H1 (cell line): ENCODE measurements around the gene DEAF1. TPM values are rescaled to one million over a fixed set of nuclear protein-coding genes. Genes with fewer than 3 reads are reported as not detected.

Experiments used
- CTCF ChIA-PET: fragments of 300-600 bp; sonication (Branson Sonifier 250); formaldehyde crosslinking; loops from one replicate; lab custom pipeline; 2021; ENCODE audit not compliant: partially characterized antibody; lab: Charles Lee
- POLR2A ChIA-PET: fragments of 300-600 bp; sonication (Branson Sonifier 250); formaldehyde crosslinking; loops from one replicate; lab custom pipeline; 2021; ENCODE audit warnings: inconsistent platforms; ENCODE audit not compliant: partially characterized antibody; lab: Charles Lee
- DNase-seq, 2 experiments: peaks; one replicate each; pipeline versions ENCODE4 v3.0.0 to v3.0.0-alpha.2; 2010 to 2022; ENCODE audit warnings: low spot score in 2 of 2, low read depth in 1 of 2, mixed read lengths in 1 of 2
- FAIRE-seq: peaks from 2 replicates; lab custom pipeline; 2011; peaks lifted over from hg19 to GRCh38; lab: Jason Lieb, UNC
- H2AFZ ChIP-seq: 2 replicates; pipeline ENCODE4 v1.8.1; 2012; ENCODE audit warnings: low read length, inconsistent platforms
- H2AK5ac ChIP-seq: 2 replicates; pipeline ENCODE4 v1.6.1; 2013; ENCODE audit warnings: low read depth, low read length
- H2BK120ac ChIP-seq: replicated peaks from 2 replicates; pipeline ENCODE3; 2013; ENCODE audit warnings: low read depth, low read length, inconsistent platforms
- H2BK12ac ChIP-seq: 2 replicates; pipeline ENCODE4 v1.6.1; 2013; ENCODE audit warnings: low read depth, low read length
- H2BK15ac ChIP-seq: 2 replicates; pipeline ENCODE4 v1.6.1; 2013; ENCODE audit warnings: low read length
- H2BK20ac ChIP-seq: 2 replicates; pipeline ENCODE4 v1.6.1; 2013; ENCODE audit warnings: low read length
- H2BK5ac ChIP-seq: 2 replicates; pipeline ENCODE4 v1.6.1; 2013; ENCODE audit warnings: low read depth, low read length
- H3K14ac ChIP-seq: 2 replicates; pipeline ENCODE4 v1.6.1; 2013; ENCODE audit warnings: inconsistent platforms; ENCODE audit not compliant: insufficient read length
- H3K18ac ChIP-seq: 2 replicates; pipeline ENCODE4 v1.6.1; 2013; ENCODE audit warnings: low read length; ENCODE audit errors: extremely low read depth
- H3K23ac ChIP-seq: 2 replicates; pipeline ENCODE4 v1.6.1; 2013; ENCODE audit warnings: inconsistent platforms; ENCODE audit not compliant: insufficient read length
- H3K23me2 ChIP-seq: 2 replicates; pipeline ENCODE4 v1.6.1; 2013; ENCODE audit warnings: low read depth, low read length
- H3K27ac ChIP-seq: 2 replicates; pipeline ENCODE4 v1.6.1; 2011; ENCODE audit warnings: low read depth, low read length, inconsistent platforms
- H3K27me3 ChIP-seq, 4 experiments: replicated peaks in 1 of 4; 1 replicate in 1 of 4; 2 replicates in 3 of 4; pipeline versions ENCODE4 v1.6.1 to v1.8.1; 2011 to 2013; ENCODE audit warnings: low read length in 3 of 4, mild to moderate bottlenecking in 3 of 4, inconsistent platforms in 2 of 4, mixed read lengths in 2 of 4, moderate library complexity in 1 of 4; ENCODE audit not compliant: control insufficient read depth in 3 of 4, insufficient read depth in 3 of 4; ENCODE audit errors: extremely low read depth in 1 of 4
- H3K36me3 ChIP-seq, 4 experiments: 2 replicates each; pipeline versions ENCODE4 v1.6.1 to v1.8.1; 2011 to 2013; ENCODE audit warnings: mild to moderate bottlenecking in 4 of 4, low read length in 3 of 4, moderate library complexity in 2 of 4, control low read depth in 1 of 4, inconsistent platforms in 1 of 4; ENCODE audit not compliant: insufficient read depth in 4 of 4, control insufficient read depth in 2 of 4
- H3K4ac ChIP-seq: replicated peaks from 2 replicates; pipeline ENCODE3; 2013; ENCODE audit warnings: low read length, low read depth, mixed read lengths, inconsistent platforms; ENCODE audit not compliant: insufficient read length
- H3K4me1 ChIP-seq, 4 experiments: replicated peaks in 1 of 4; 1 replicate in 1 of 4; 2 replicates in 3 of 4; pipeline versions ENCODE4 v1.6.1 to v1.8.1; 2011 to 2013; ENCODE audit warnings: low read length in 3 of 4, inconsistent platforms in 2 of 4, mixed read lengths in 1 of 4; ENCODE audit not compliant: insufficient read depth in 4 of 4, control insufficient read depth in 3 of 4
- H3K4me2 ChIP-seq, 2 experiments: 2 replicates each; pipeline versions ENCODE4 v1.6.1 to v1.8.1; 2011 to 2013; ENCODE audit warnings: low read depth in 2 of 2, low read length in 2 of 2, control low read depth in 1 of 2, inconsistent platforms in 1 of 2, mild to moderate bottlenecking in 1 of 2; ENCODE audit not compliant: insufficient read depth in 1 of 2
- H3K4me3 ChIP-seq, 4 experiments: fragments of 200-600, 300-600 bp in 1 of 4; sonication (generic), shearing (Covaris generic), sonication (Bioruptor Twin) in 1 of 4; 2 replicates each; pipeline versions ENCODE4 v1.5.1 to v1.8.1; 2011 to 2016; ENCODE audit warnings: low read length in 4 of 4, low read depth in 3 of 4, control low read depth in 2 of 4, inconsistent platforms in 2 of 4, mild to moderate bottlenecking in 2 of 4, mixed read lengths in 1 of 4, moderate library complexity in 1 of 4; ENCODE audit not compliant: insufficient read depth in 2 of 4; ENCODE audit errors: extremely low read depth in 1 of 4
- H3K56ac ChIP-seq: replicated peaks from 2 replicates; pipeline ENCODE3; 2013; ENCODE audit warnings: low read depth, mild to moderate bottlenecking, mixed read lengths, low read length, inconsistent platforms; ENCODE audit not compliant: insufficient read length
- H3K79me1 ChIP-seq: 2 replicates; pipeline ENCODE4 v1.6.1; 2013; ENCODE audit warnings: low read depth, low read length, control low read depth
- H3K79me2 ChIP-seq, 2 experiments: 2 replicates each; pipeline versions ENCODE4 v1.6.1 to v1.8.1; 2012 to 2013; ENCODE audit warnings: low read length in 2 of 2, mild to moderate bottlenecking in 2 of 2, inconsistent platforms in 1 of 2; ENCODE audit not compliant: insufficient read depth in 2 of 2, control insufficient read depth in 1 of 2
- H3K9ac ChIP-seq, 4 experiments: replicated peaks in 1 of 4; 1 replicate in 1 of 4; 2 replicates in 3 of 4; pipeline versions ENCODE4 v1.6.1 to v1.8.1; 2011 to 2013; ENCODE audit warnings: low read depth in 3 of 4, low read length in 3 of 4, control low read depth in 2 of 4, mild to moderate bottlenecking in 2 of 4, moderate library complexity in 2 of 4, inconsistent platforms in 1 of 4; ENCODE audit errors: extremely low read depth in 1 of 4
- H3K9me3 ChIP-seq, 2 experiments: 2 replicates each; pipeline versions ENCODE4 v1.6.1 to v1.8.1; 2012 to 2013; ENCODE audit warnings: mild to moderate bottlenecking in 2 of 2, moderate library complexity in 2 of 2, control low read depth in 1 of 2, inconsistent platforms in 1 of 2, low read depth in 1 of 2, low read length in 1 of 2, mixed read lengths in 1 of 2; ENCODE audit not compliant: insufficient read depth in 2 of 2
- H4K20me1 ChIP-seq, 2 experiments: replicated peaks in 1 of 2; 2 replicates each; pipeline versions ENCODE3 to v1.8.1; 2011 to 2013; ENCODE audit warnings: inconsistent platforms in 2 of 2, low read length in 2 of 2, mild to moderate bottlenecking in 1 of 2; ENCODE audit not compliant: insufficient read depth in 2 of 2, control insufficient read depth in 1 of 2
- H4K5ac ChIP-seq: 2 replicates; pipeline ENCODE4 v1.6.1; 2013; ENCODE audit warnings: low read length, low read depth, mixed read lengths, inconsistent platforms; ENCODE audit not compliant: insufficient read length
- H4K8ac ChIP-seq: 2 replicates; pipeline ENCODE4 v1.8.0; 2013; ENCODE audit warnings: mild to moderate bottlenecking, moderate library complexity, low read length, inconsistent platforms; ENCODE audit not compliant: insufficient read depth; ENCODE audit errors: extremely low read depth
- H4K91ac ChIP-seq: replicated peaks from 2 replicates; pipeline ENCODE3; 2013; ENCODE audit warnings: low read length, mixed read lengths, inconsistent platforms; ENCODE audit not compliant: insufficient read length
- EZH2 ChIP-seq: fragments of 200-600 bp; sonication (generic); IDR thresholded peaks from 2 replicates; pipeline ENCODE4 v1.7.1; 2012; ENCODE audit warnings: low read depth, mild to moderate bottlenecking, moderate library complexity, low read length, inconsistent platforms; ENCODE audit not compliant: severe bottlenecking
- JUN ChIP-seq: IDR thresholded peaks from 2 replicates; pipeline ENCODE4 v1.6.1; 2011; ENCODE audit warnings: low read depth, mild to moderate bottlenecking, improper control_type of control experiment, low read length
- WGBS, 2 experiments: shearing (Covaris generic) in 1 of 2; methylation state at CpG; one replicate each; pipeline versions ENCODE4 v1.1.6 to v1.1.7; 2013 to 2015; ENCODE audit warnings: low lambda C conversion rate in 2 of 2, mixed read lengths in 2 of 2, inconsistent platforms in 1 of 2, low coverage in 1 of 2, missing lambda C conversion rate in 1 of 2; ENCODE audit not compliant: insufficient replicate concordance in 2 of 2, insufficient coverage in 1 of 2, insufficient read length in 1 of 2; ENCODE audit errors: extremely low coverage in 1 of 2, missing lambda C conversion rate in 1 of 2; 5-methylcytosine and 5-hydroxymethylcytosine counted together
- polyA plus RNA-seq, 7 experiments: library from polyadenylated mRNA; depleted of rRNA in 3 of 7; stranded (reverse) in 5 of 7; unstranded in 2 of 7; fragments of >200 nt in 5 of 7; fragments of 200-250 nt in 2 of 7; gene quantifications; 1 replicate in 5 of 7; 2 replicates in 1 of 7; 4 replicates in 1 of 7; pipeline versions ENCODE4 v1.2.1 to v1.2.3, GENCODE V29; 2011 to 2013; ENCODE audit warnings: missing spikeins in 2 of 7, mixed read lengths in 2 of 7
- total RNA-seq: library from RNA; stranded (reverse); fragmentation: NEBNext Ultra II Directional; extraction: Animal tissue kit (Norgen Biotek cat#: 25700); gene quantifications from 2 replicates; pipeline ENCODE4 v1.2.1, GENCODE V29; 2021

Gene DEAF1
- total and polyA plus RNA-seq, 2 of the 8 experiments (the other 6 are each of a cell fraction or from before 2014, with no cell fraction given), result 47.3 to 58.4 TPM

GRCh38 chr11:628056-628455 lies 67.0 kb downstream of the DEAF1 start:
- Histone ChIP-seq H3K9me3 (no peaks in the 10 kb centered on the region), H3K4ac (no peak overlapping the region), H3K36me3 (no peaks in the 10 kb centered on the region), H3K23ac (no peak overlapping the region), H4K5ac (no peak overlapping the region), H3K27ac (no peak overlapping the region), H3K4me2 (no peak overlapping the region), H2BK15ac (no peak overlapping the region), H2AFZ (no peak overlapping the region), H4K8ac (no peak overlapping the region), H2BK20ac (no peak overlapping the region), H2BK12ac (no peak overlapping the region), H3K56ac (no peak overlapping the region), H3K79me2 (no peaks in the 10 kb centered on the region), H2AK5ac (no peak overlapping the region), H3K9ac (no peak overlapping the region), H3K23me2 (no peaks in the 10 kb centered on the region; the same call in 1 of the 2 replicates), H3K4me1 (peaks cover 0 to 6% (median under 1%) of the 10 kb centered on the region in 4 experiments; a peak in 2 of 7 replicates), H3K14ac (no peak overlapping the region), H3K27me3 (peaks cover 3 to 14% (median 10%) of the 10 kb centered on the region in 4 experiments; a peak in 6 of 7 replicates), H3K18ac (no peak overlapping the region), H2BK120ac (no peak overlapping the region), H3K79me1 (no peaks in the 10 kb centered on the region), H3K4me3 (no peak overlapping the region), H4K20me1 (peaks cover 0 to 7% of the 10 kb centered on the region in 2 experiments), H4K91ac (no peak overlapping the region), H2BK5ac (no peak overlapping the region)
- WGBS, 2 experiments, result 90% methylated on average over 29 of the region's 31 CpGs; no CpG with 5 or more reads in 1 of the 2 experiments
- ChIA-PET CTCF (interaction anchor here (1.5 kb wide), 1 partner anchor 32 kb away, joined by 3 read pairs; no protein-coding TSS in a partner anchor), POLR2A (interaction anchor here (1.0 kb wide), 1 partner anchor 65 kb away, joined by 3 read pairs; no protein-coding TSS in a partner anchor)
- no peak for FAIRE-seq
- peak; percentile 21 for TF ChIP-seq EZH2
- no peak for TF ChIP-seq JUN
- DNase-seq, result peak in 1 of 2 experiments; percentile 46
